ENCODE data around the gene C17orf100. TPM values are rescaled to one million over a fixed set of nuclear protein-coding genes. Genes with fewer than 3 reads are reported as not detected.
A peak's percentile ranks its signal among the peaks of the same experiment; 100 is the strongest.

The C17orf100 gene
- total RNA-seq (1.2 TPM), polyA plus RNA-seq (3.0 TPM)

DNA sequence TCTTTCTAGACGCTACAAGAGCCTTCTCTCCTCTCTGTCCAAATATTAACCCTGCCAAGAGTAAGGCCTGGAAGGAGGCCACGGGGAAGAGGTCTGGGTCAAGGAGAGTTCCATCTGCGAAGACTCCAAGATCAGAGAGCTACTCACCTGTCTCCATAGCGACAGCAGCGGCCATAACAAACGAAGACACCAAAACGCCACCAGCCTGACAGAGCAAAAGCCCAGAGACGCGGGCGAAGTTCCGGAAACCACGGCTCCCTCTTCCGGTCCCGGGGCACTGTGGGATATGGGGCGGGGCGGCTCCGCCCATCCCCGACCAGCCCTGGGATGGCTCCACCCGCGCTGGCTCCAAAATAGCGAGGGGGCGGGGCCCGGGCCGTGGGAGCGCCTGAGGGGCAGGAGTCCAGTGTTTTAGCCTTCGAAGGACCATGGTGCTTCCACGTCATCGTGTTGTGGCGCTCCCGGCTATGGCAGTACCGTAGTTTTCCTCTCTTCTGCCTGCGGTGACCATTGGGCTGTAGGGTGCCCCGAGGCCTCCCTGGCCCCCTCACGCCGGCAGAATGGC, at the start of gene C17orf100, which contains the start of gene MED31:
TSS of gene C17orf100 (plus strand) at position 409 of the 565 bp plus-strand sequence. CDS start at position 561, 152 bp downstream.
TSS of gene MED31 (minus strand) at position 252 of the 565 bp plus-strand sequence. CDS start at position 175, 77 bp downstream.
- Histone ChIP-seq H3K36me3 (ENCODE audit: insufficient read depth) (no peaks in the 10 kb centered on the region), H3K27ac (ENCODE audit: low read depth) (peak within 1 kb of the TSS; percentile 55), H3K4me1 (ENCODE audit: insufficient read depth) (peaks cover 2% of the 10 kb centered on the region), H3K4me3 (ENCODE audit: low read depth, low read length) (peak within 1 kb of the TSS; percentile 66)
- under 1% methylated on average over 35 of the region's 35 CpGs for WGBS
- peak; percentile 79 for DNase-seq (ENCODE audit: extremely low spot score)

- 93% methylated on average over 2 of the region's 2 CpGs for WGBS
- Histone ChIP-seq H3K36me3 (ENCODE audit: insufficient read depth) (peaks cover 4% of the 10 kb centered on the region), H3K4me3 (ENCODE audit: low read depth, low read length) (no peak overlapping the region), H3K27ac (ENCODE audit: low read depth) (no peak overlapping the region), H3K4me1 (ENCODE audit: insufficient read depth) (peaks cover 1% of the 10 kb centered on the region)
- DNase-seq (ENCODE audit: extremely low spot score) = no peak
These were observed 49.4 kb upstream of the C17orf100 start for GRCh38 chr17:6602141-6602540.

- H3K36me3 ChIP-seq (ENCODE audit: insufficient read depth) = peaks cover 4% of the 10 kb centered on the region
- no peak for DNase-seq (ENCODE audit: extremely low spot score)
- WGBS = 58% methylated on average over 3 of the region's 3 CpGs
- peaks cover 1% of the 10 kb centered on the region for H3K4me1 ChIP-seq (ENCODE audit: insufficient read depth)
- no peak overlapping the region for H3K27ac ChIP-seq (ENCODE audit: low read depth)
- H3K4me3 ChIP-seq (ENCODE audit: low read depth, low read length) = no peak overlapping the region
These were observed 47.7 kb upstream of the C17orf100 start for GRCh38 chr17:6603744-6604325.

DNA sequence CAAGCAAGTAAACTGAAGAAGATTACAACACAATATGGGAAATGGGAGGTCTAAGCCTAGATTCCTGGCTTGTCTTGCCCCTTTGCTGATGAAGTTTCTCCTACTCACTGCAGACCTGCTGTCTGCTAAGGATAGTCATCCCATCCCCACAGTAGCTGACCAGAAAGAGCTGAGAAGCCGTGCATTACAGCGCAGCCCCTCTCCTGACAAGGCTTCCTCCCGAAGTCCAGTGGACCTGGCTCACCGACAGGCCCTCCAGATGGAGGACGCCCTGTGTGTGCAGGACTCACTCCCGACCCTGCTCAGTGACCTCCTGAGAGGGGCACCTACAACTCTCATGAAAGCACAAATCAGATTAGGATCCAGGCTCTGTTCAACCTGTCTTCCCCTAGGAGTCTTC, 46.4 kb upstream of the C17orf100 start:
- H3K4me3 ChIP-seq (ENCODE audit: low read depth, low read length) = no peak overlapping the region
- H3K4me1 ChIP-seq (ENCODE audit: insufficient read depth) = peaks cover 1% of the 10 kb centered on the region
- DNase-seq (ENCODE audit: extremely low spot score) = no peak
- WGBS = 91% methylated on average over 6 of the region's 6 CpGs
- no peak overlapping the region for H3K27ac ChIP-seq (ENCODE audit: low read depth)
- peaks cover 4% of the 10 kb centered on the region for H3K36me3 ChIP-seq (ENCODE audit: insufficient read depth)

GRCh38 chr17:6608321-6608720, 43.2 kb upstream of the C17orf100 start:
- Histone ChIP-seq H3K27ac (ENCODE audit: low read depth) (no peak overlapping the region), H3K4me1 (ENCODE audit: insufficient read depth) (peaks cover 1% of the 10 kb centered on the region), H3K36me3 (ENCODE audit: insufficient read depth) (peaks cover 7% of the 10 kb centered on the region), H3K4me3 (ENCODE audit: low read depth, low read length) (no peak overlapping the region)
- no peak for DNase-seq (ENCODE audit: extremely low spot score)
- WGBS = 90% methylated on average over 3 of the region's 3 CpGs

DNA sequence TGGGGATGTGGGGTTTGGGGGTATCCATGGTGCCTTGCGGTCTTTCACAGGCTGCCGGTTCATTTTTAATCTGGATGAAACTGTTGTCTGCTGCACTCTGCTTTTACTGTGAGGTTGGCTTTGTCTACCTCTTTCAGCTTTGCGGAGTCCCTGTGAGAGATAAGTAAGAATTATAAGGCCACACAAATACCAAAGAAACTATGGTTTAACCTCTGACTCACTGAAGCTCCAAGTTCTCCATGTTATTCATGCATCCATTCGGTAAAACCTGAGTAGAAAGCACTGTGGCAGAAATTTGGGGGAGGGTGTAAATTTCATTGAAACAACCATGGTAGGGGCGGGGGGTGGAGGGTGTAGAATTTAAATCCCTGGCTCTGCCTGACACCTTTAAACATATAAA, 41.6 kb upstream of the C17orf100 start:
- no peak overlapping the region for H3K27ac ChIP-seq (ENCODE audit: low read depth)
- no peak overlapping the region for H3K4me3 ChIP-seq (ENCODE audit: low read depth, low read length)
- H3K36me3 ChIP-seq (ENCODE audit: insufficient read depth) = peaks cover 5% of the 10 kb centered on the region
- WGBS = 96% methylated on average over 5 of the region's 5 CpGs
- no peak for DNase-seq (ENCODE audit: extremely low spot score)
- H3K4me1 ChIP-seq (ENCODE audit: insufficient read depth) = peaks cover 1% of the 10 kb centered on the region

- Histone ChIP-seq H3K4me1 (ENCODE audit: insufficient read depth) (peaks cover 1% of the 10 kb centered on the region), H3K36me3 (ENCODE audit: insufficient read depth) (peaks cover 5% of the 10 kb centered on the region)
- WGBS = 96% methylated on average over 4 of the region's 4 CpGs
These were observed 40.3 kb upstream of the C17orf100 start for GRCh38 chr17:6611231-6611630.

DNA sequence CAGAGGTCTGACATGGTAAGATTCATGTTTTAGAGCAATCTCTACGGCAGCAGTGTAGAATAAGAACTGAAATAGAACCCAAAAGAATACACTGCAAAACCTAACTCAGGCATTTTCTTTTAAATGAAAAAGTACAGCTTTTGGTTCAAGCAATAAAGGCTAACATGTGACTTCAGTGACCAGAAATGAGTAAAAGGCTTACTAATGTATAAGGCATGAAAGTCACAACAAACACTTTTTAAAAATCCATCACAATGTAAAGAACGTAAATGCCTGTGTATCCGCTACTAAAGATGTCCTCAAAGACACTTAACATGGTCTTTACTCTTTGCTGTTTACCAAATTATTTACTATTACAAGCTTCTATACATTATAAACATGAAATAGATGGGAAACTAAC, 27.6 kb upstream of the C17orf100 start:
- H3K27ac ChIP-seq (ENCODE audit: low read depth) = no peak overlapping the region
- H3K36me3 ChIP-seq (ENCODE audit: insufficient read depth) = peaks cover 4% of the 10 kb centered on the region
- DNase-seq (ENCODE audit: extremely low spot score) = no peak
- no peak overlapping the region for H3K4me3 ChIP-seq (ENCODE audit: low read depth, low read length)
- WGBS = 96% methylated on average over 3 of the region's 3 CpGs
- no peaks in the 10 kb centered on the region for H3K4me1 ChIP-seq (ENCODE audit: insufficient read depth)

More at GRCh38 chr17:6611231-6611630, 40.3 kb upstream of the C17orf100 start:
- DNase-seq (ENCODE audit: extremely low spot score) = no peak
- no peak overlapping the region for H3K4me3 ChIP-seq (ENCODE audit: low read depth, low read length)
- H3K27ac ChIP-seq (ENCODE audit: low read depth) = no peak overlapping the region

- 83% methylated on average over 6 of the region's 6 CpGs for WGBS
- DNase-seq (ENCODE audit: extremely low spot score) = no peak
- Histone ChIP-seq H3K27ac (ENCODE audit: low read depth) (no peak overlapping the region), H3K4me1 (ENCODE audit: insufficient read depth) (no peaks in the 10 kb centered on the region), H3K4me3 (ENCODE audit: low read depth, low read length) (no peak overlapping the region), H3K36me3 (ENCODE audit: insufficient read depth) (peaks cover 4% of the 10 kb centered on the region)
These were observed 24.9 kb upstream of the C17orf100 start for GRCh38 chr17:6626616-6627015.

GRCh38 chr17:6627019-6627418, 24.5 kb upstream of the C17orf100 start:
- H3K36me3 ChIP-seq (ENCODE audit: insufficient read depth) = peaks cover 4% of the 10 kb centered on the region
- H3K4me3 ChIP-seq (ENCODE audit: low read depth, low read length) = no peak overlapping the region
- H3K27ac ChIP-seq (ENCODE audit: low read depth) = no peak overlapping the region
- H3K4me1 ChIP-seq (ENCODE audit: insufficient read depth) = no peaks in the 10 kb centered on the region
- DNase-seq (ENCODE audit: extremely low spot score) = no peak
- WGBS = 73% methylated on average over 1 of the region's 1 CpG

DNA sequence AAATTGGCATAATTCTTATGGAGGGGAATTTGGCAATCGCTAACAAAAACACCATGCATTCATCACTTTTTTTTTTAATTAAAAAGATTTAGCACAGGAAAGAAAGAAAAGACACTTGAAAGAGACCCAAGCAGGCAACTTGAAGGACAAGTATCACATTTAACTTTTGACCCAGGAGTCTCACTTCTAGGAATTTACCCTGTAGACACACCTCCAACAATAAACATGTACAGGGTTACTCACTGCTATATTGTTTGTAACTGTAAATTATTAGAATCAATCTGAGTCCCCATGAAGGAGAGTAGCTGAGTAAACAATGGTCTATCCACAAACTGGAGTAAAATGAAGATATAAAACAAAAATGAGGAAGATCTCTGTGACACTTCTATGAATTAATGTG, 21.2 kb upstream of the C17orf100 start:
- Histone ChIP-seq H3K27ac (ENCODE audit: low read depth) (no peak overlapping the region), H3K4me1 (ENCODE audit: insufficient read depth) (no peaks in the 10 kb centered on the region), H3K36me3 (ENCODE audit: insufficient read depth) (peaks cover 5% of the 10 kb centered on the region), H3K4me3 (ENCODE audit: low read depth, low read length) (no peak overlapping the region)
- no peak for DNase-seq (ENCODE audit: extremely low spot score)
- 98% methylated on average over 1 of the region's 1 CpG for WGBS

- no peaks in the 10 kb centered on the region for H3K4me1 ChIP-seq (ENCODE audit: insufficient read depth)
- DNase-seq (ENCODE audit: extremely low spot score) = no peak
- H3K4me3 ChIP-seq (ENCODE audit: low read depth, low read length) = no peak overlapping the region
- peaks cover 5% of the 10 kb centered on the region for H3K36me3 ChIP-seq (ENCODE audit: insufficient read depth)
- no peak overlapping the region for H3K27ac ChIP-seq (ENCODE audit: low read depth)
These were observed 19.0 kb upstream of the C17orf100 start for GRCh38 chr17:6632530-6632929.

DNA sequence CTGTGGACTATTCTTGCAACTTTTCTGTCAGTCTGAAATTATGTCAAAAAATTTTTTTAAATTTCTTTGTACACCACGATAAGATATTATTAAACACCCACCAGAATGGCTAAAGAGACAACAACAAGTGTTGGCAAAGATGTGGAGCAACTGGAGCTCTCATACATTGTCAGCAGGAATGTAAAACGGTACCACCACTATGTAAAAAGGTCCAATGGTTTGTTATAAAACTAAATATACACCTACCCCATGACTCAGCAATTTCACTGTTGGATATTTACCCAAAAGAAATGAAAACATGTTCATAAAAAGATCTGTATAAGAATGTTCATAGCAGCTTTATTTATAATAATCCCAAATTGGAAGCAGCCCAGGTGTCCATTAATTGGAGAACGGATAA, 18.3 kb upstream of the C17orf100 start:
- Histone ChIP-seq H3K4me1 (ENCODE audit: insufficient read depth) (no peaks in the 10 kb centered on the region), H3K4me3 (ENCODE audit: low read depth, low read length) (no peak overlapping the region), H3K36me3 (ENCODE audit: insufficient read depth) (peaks cover 2% of the 10 kb centered on the region), H3K27ac (ENCODE audit: low read depth) (no peak overlapping the region)
- DNase-seq (ENCODE audit: extremely low spot score) = no peak
- WGBS = 97% methylated on average over 3 of the region's 3 CpGs

- WGBS = 80% methylated on average over 2 of the region's 2 CpGs
- Histone ChIP-seq H3K36me3 (ENCODE audit: insufficient read depth) (peaks cover 2% of the 10 kb centered on the region), H3K4me3 (ENCODE audit: low read depth, low read length) (no peak overlapping the region), H3K4me1 (ENCODE audit: insufficient read depth) (no peaks in the 10 kb centered on the region), H3K27ac (ENCODE audit: low read depth) (no peak overlapping the region)
- no peak for DNase-seq (ENCODE audit: extremely low spot score)
These were observed 15.5 kb upstream of the C17orf100 start for GRCh38 chr17:6636105-6636504.

All from urinary bladder (tissue), 4 donors.